Thyroid gland (tissue), 4 donors: ENCODE data around the gene PLXNA4.

Experiments
- POLR2A ChIP-seq, 2 donors: fragments of 450-650 bp; IDR thresholded peaks; one replicate each; pipeline ENCODE4 v1.6.1; 2017; ENCODE audit warnings: antibody characterized with exemption in 2 of 2, mild to moderate bottlenecking in 2 of 2, moderate library complexity in 1 of 2
- TF ChIP-seq, protein P1 (sequence below), 6 experiments: fragments of 200-600 bp in 3 of 6; fragments of 450-650 bp in 3 of 6; sonication (generic) in 3 of 6; IDR thresholded peaks; one replicate each; pipeline ENCODE4 v1.5.1; 2016 to 2019; ENCODE audit warnings: antibody characterized with exemption in 6 of 6, mild to moderate bottlenecking in 2 of 6, inconsistent platforms in 1 of 6, moderate library complexity in 1 of 6

- TF ChIP-seq, protein P1, sequence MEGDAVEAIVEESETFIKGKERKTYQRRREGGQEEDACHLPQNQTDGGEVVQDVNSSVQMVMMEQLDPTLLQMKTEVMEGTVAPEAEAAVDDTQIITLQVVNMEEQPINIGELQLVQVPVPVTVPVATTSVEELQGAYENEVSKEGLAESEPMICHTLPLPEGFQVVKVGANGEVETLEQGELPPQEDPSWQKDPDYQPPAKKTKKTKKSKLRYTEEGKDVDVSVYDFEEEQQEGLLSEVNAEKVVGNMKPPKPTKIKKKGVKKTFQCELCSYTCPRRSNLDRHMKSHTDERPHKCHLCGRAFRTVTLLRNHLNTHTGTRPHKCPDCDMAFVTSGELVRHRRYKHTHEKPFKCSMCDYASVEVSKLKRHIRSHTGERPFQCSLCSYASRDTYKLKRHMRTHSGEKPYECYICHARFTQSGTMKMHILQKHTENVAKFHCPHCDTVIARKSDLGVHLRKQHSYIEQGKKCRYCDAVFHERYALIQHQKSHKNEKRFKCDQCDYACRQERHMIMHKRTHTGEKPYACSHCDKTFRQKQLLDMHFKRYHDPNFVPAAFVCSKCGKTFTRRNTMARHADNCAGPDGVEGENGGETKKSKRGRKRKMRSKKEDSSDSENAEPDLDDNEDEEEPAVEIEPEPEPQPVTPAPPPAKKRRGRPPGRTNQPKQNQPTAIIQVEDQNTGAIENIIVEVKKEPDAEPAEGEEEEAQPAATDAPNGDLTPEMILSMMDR (IDR thresholded peaks at IDR 0.05), result no peak
- no peak for TF ChIP-seq POLR2A (IDR thresholded peaks at IDR 0.05)
Measured at GRCh38 chr7:132564090-132564489, 12.2 kb downstream of the PLXNA4 start.
